PFSK-1 (cell line): ENCODE data around the gene RYR3.

Experiments
- FOXP2 ChIP-seq: optimal IDR thresholded peaks from 2 replicates; pipeline ENCODE3; 2011; ENCODE audit warnings: borderline replicate concordance, control low read depth, inconsistent platforms; ENCODE audit not compliant: insufficient read depth; ENCODE audit errors: extremely low read length, extremely low read depth
- POLR2AphosphoS5 ChIP-seq: IDR thresholded peaks from 2 replicates; pipeline ENCODE4 v1.6.1; 2012; ENCODE audit warnings: low read depth, mild to moderate bottlenecking, control low read depth, low read length, moderate library complexity
- REST ChIP-seq, 2 experiments: IDR thresholded peaks; 2 replicates each; pipeline versions ENCODE4 v1.6.1 to v1.8.0; 2011 to 2012; ENCODE audit warnings: low read depth in 2 of 2, low read length in 2 of 2, control low read depth in 1 of 2, inconsistent platforms in 1 of 2, mild to moderate bottlenecking in 1 of 2, moderate library complexity in 1 of 2; ENCODE audit not compliant: insufficient read depth in 1 of 2
- SIN3A ChIP-seq: IDR thresholded peaks from 2 replicates; pipeline ENCODE4 v1.6.1; 2012; ENCODE audit warnings: mild to moderate bottlenecking, low read length, moderate library complexity, borderline replicate concordance; ENCODE audit not compliant: insufficient read depth
- TAF1 ChIP-seq: IDR thresholded peaks from 2 replicates; pipeline ENCODE4 v1.6.1; 2012; ENCODE audit warnings: low read length, control low read depth, borderline replicate concordance; ENCODE audit not compliant: insufficient read depth

The RYR3 gene

GRCh38 chr15:33360886-33361285 lies 50.1 kb downstream of the RYR3 start:
- TF ChIP-seq SIN3A (no peak), TAF1 (no peak), REST (IDR thresholded peaks at IDR 0.05; ENCODE audit: insufficient read depth in 1 of 2, low read depth in 2 of 2, low read length in 2 of 2) (no peak), POLR2AphosphoS5 (no peak), FOXP2 (no peak)

- no peak for TF ChIP-seq TAF1
- no peak for TF ChIP-seq POLR2AphosphoS5
- TF ChIP-seq FOXP2, result no peak
- TF ChIP-seq SIN3A, result no peak
- no peak for TF ChIP-seq REST (IDR thresholded peaks at IDR 0.05; ENCODE audit: insufficient read depth in 1 of 2, low read depth in 2 of 2, low read length in 2 of 2)
Observed at GRCh38 chr15:33369941-33370622, 59.3 kb downstream of the RYR3 start.

- no peak for TF ChIP-seq FOXP2
- TF ChIP-seq REST (IDR thresholded peaks at IDR 0.05; ENCODE audit: insufficient read depth in 1 of 2, low read depth in 2 of 2, low read length in 2 of 2), result no peak
- TF ChIP-seq SIN3A, result no peak
- TF ChIP-seq TAF1, result no peak
- no peak for TF ChIP-seq POLR2AphosphoS5
Observed at GRCh38 chr15:33370623-33371020, 59.9 kb downstream of the RYR3 start.

- TF ChIP-seq TAF1 (no peak), FOXP2 (no peak), SIN3A (no peak), REST (IDR thresholded peaks at IDR 0.05; ENCODE audit: insufficient read depth in 1 of 2, low read depth in 2 of 2, low read length in 2 of 2) (no peak), POLR2AphosphoS5 (no peak)
Observed at GRCh38 chr15:33371159-33371558, 60.4 kb downstream of the RYR3 start.
